Body of pancreas (tissue), 4 donors: ENCODE results near the gene WWOX. TPM values are rescaled to one million over a fixed set of nuclear protein-coding genes. Genes with fewer than 3 reads are reported as not detected.

Source experiments
- ATAC-seq: fragments of 150-250 bp; one replicate; pipeline ENCODE4 v1.9.1; 2016
- DNase-seq, 4 donors: peaks; one replicate each; pipeline ENCODE4 v3.0.0-alpha.2; 2019
- H3K27ac ChIP-seq, 4 donors: fragments of 200-600 bp; sonication (generic); 1 replicate in 3 of 4; 2 replicates in 1 of 4; pipeline versions ENCODE4 v1.5.1 to v1.6.1; 2016 to 2019; ENCODE audit warnings: mild to moderate bottlenecking in 1 of 4, mixed read lengths in 1 of 4, moderate library complexity in 1 of 4
- H3K27me3 ChIP-seq, 2 donors: fragments of 200-600 bp; sonication (generic); one replicate each; pipeline ENCODE4 v1.6.0; 2016; ENCODE audit warnings: mild to moderate bottlenecking in 1 of 2
- H3K36me3 ChIP-seq, 2 donors: fragments of 200-600 bp; sonication (generic); replicated peaks in 1 of 2; 2 replicates each; pipeline ENCODE4 v1.5.1; 2016; ENCODE audit warnings: low read depth in 2 of 2; ENCODE audit not compliant: insufficient read depth in 1 of 2
- H3K4me1 ChIP-seq: fragments of 200-600 bp; sonication (generic); one replicate; pipeline ENCODE4 v1.6.0; 2016
- H3K4me3 ChIP-seq, 2 donors: fragments of 200-600 bp; sonication (generic); 1 replicate in 1 of 2; 2 replicates in 1 of 2; pipeline ENCODE4 v1.5.1; 2016 to 2019
- H3K9me3 ChIP-seq, 3 donors: fragments of 200-600 bp; sonication (generic); 1 replicate in 2 of 3; 2 replicates in 1 of 3; pipeline ENCODE4 v1.5.1; 2016
- CTCF ChIP-seq, 7 experiments: fragments of 450-650 bp in 4 of 7; fragments of 200-600 bp in 3 of 7; sonication (generic) in 3 of 7; IDR thresholded peaks; one replicate each; pipeline ENCODE4 v1.5.1; 2016 to 2019; ENCODE audit warnings: antibody characterized with exemption in 7 of 7
- POLR2A ChIP-seq, 3 donors: fragments of 450-650 bp; IDR thresholded peaks; one replicate each; pipeline ENCODE4 v1.6.1; 2016; ENCODE audit warnings: antibody characterized with exemption in 3 of 3, mild to moderate bottlenecking in 2 of 3
- WGBS, 2 donors: methylation state at CpG; one replicate each; pipeline ENCODE4 v1.1.5; 2017; 5-methylcytosine and 5-hydroxymethylcytosine counted together
- intact Hi-C: fragments of 100-400 bp; cut with DNase I; formaldehyde crosslinking; loops from one replicate; pipeline ENCODE4 v1.15.1; 2023
- total RNA-seq, 2 donors: library from RNA; depleted of rRNA; stranded (reverse); fragments of >200 nt; gene quantifications; one replicate each; pipeline ENCODE4 v1.1.0, GENCODE V29; 2016

Gene WWOX
- total RNA-seq, 2 donors from 2014 or later = 52.7 to 67.2 TPM

GRCh38 chr16:78176435-78176834 is 77.0 kb downstream of the WWOX start:
- Histone ChIP-seq H3K9me3 (no peaks in the 10 kb centered on the region), H3K27ac (no peak overlapping the region)

GRCh38 chr16:78177218-78177617 is 77.8 kb downstream of the WWOX start:
- 90 to 99% methylated on average over 5 of the region's 5 CpGs for WGBS, 2 donors
- TF ChIP-seq CTCF (IDR thresholded peaks at IDR 0.05) (no peak), POLR2A (IDR thresholded peaks at IDR 0.05) (no peak)
- no peaks in the 10 kb centered on the region for H3K4me1 ChIP-seq
- DNase-seq = no peak
- H3K36me3 ChIP-seq = no peaks in the 10 kb centered on the region
- ATAC-seq = no peak
- no peaks in the 10 kb centered on the region for H3K27me3 ChIP-seq
- H3K4me3 ChIP-seq = no peak overlapping the region
- no peaks in the 10 kb centered on the region for H3K9me3 ChIP-seq
- no peak overlapping the region for H3K27ac ChIP-seq
- intact Hi-C loops = no loop called here

More at GRCh38 chr16:78176435-78176834, 77.0 kb downstream of the WWOX start:
- ATAC-seq (no peak), DNase-seq (no peak)
- Histone ChIP-seq H3K4me3 (no peak overlapping the region), H3K36me3 (no peaks in the 10 kb centered on the region), H3K4me1 (no peaks in the 10 kb centered on the region), H3K27me3 (no peaks in the 10 kb centered on the region)
- 63 to 84% methylated on average over 5 of the region's 5 CpGs for WGBS, 2 donors
- TF ChIP-seq POLR2A (IDR thresholded peaks at IDR 0.05) (no peak), CTCF (IDR thresholded peaks at IDR 0.05) (no peak)
- intact Hi-C loops = no loop called here

DNA sequence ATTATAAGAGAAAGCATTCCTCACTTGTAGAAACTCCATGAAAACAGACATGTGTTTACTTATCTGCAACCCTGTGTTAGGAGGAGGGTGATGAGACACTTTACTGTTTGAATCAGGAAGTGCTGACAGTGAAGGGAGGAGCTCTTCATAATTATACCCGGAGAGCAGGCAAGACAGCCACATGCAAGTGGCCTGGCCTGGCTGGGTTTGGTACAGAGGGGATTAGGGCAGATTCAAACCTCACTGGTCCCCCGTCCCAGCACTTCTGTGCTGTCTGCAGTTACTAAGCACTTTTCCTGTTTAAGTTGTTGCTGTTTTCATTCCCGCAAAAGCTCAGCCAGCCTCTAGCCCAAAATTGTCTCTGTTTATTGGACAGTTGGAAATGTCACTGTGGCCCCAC is 78.5 kb downstream of the WWOX start:
- no peak for ATAC-seq
- 76 to 84% methylated on average over 3 of the region's 3 CpGs for WGBS, 2 donors

GRCh38 chr16:78179666-78180065 is 80.2 kb downstream of the WWOX start:
- Histone ChIP-seq H3K4me1 (no peaks in the 10 kb centered on the region), H3K27ac (no peak overlapping the region), H3K4me3 (no peak overlapping the region), H3K9me3 (no peaks in the 10 kb centered on the region), H3K36me3 (no peaks in the 10 kb centered on the region), H3K27me3 (no peaks in the 10 kb centered on the region)
- ATAC-seq = no peak
- intact Hi-C loops = no loop called here
- no peak for DNase-seq
- 83 to 86% methylated on average over 4 of the region's 4 CpGs for WGBS, 2 donors
- TF ChIP-seq POLR2A (IDR thresholded peaks at IDR 0.05) (no peak), CTCF (IDR thresholded peaks at IDR 0.05) (no peak)

More for the DNA sequence above, 78.5 kb downstream of the WWOX start:
- no peaks in the 10 kb centered on the region for H3K36me3 ChIP-seq
- H3K4me1 ChIP-seq = no peaks in the 10 kb centered on the region
- H3K27me3 ChIP-seq = no peaks in the 10 kb centered on the region
- no peak for DNase-seq
- intact Hi-C loops = no loop called here
- H3K9me3 ChIP-seq = no peaks in the 10 kb centered on the region
- no peak overlapping the region for H3K4me3 ChIP-seq
- H3K27ac ChIP-seq = no peak overlapping the region
- TF ChIP-seq CTCF (IDR thresholded peaks at IDR 0.05) = no peak

GRCh38 chr16:78180349-78180748 is 80.9 kb downstream of the WWOX start:
- ATAC-seq = no peak
- DNase-seq = no peak
- H3K27me3 ChIP-seq = no peaks in the 10 kb centered on the region
- H3K36me3 ChIP-seq = no peaks in the 10 kb centered on the region
- TF ChIP-seq CTCF (IDR thresholded peaks at IDR 0.05) = no peak
- TF ChIP-seq POLR2A (IDR thresholded peaks at IDR 0.05) = no peak
- no peaks in the 10 kb centered on the region for H3K4me1 ChIP-seq
- WGBS, 2 donors = 75 to 85% methylated on average over 4 of the region's 4 CpGs
- intact Hi-C loops = no loop called here
- H3K27ac ChIP-seq = no peak overlapping the region
- H3K4me3 ChIP-seq = no peak overlapping the region
- no peaks in the 10 kb centered on the region for H3K9me3 ChIP-seq
